ENCODE results near the gene MEIG1.

- TF ChIP-seq ZNF384 (IDR thresholded peaks at IDR 0.05) (no peak), CTBP1 (IDR thresholded peaks at IDR 0.05; ENCODE audit: borderline replicate concordance) (no peak), NFRKB (IDR thresholded peaks at IDR 0.05) (no peak), L3MBTL2 (conservative IDR thresholded peaks at IDR 0.05) (no peak), ARNT (IDR thresholded peaks at IDR 0.05) (no peak), FOXM1 (IDR thresholded peaks at IDR 0.05; ENCODE audit: borderline replicate concordance) (no peak), BHLHE40 (IDR thresholded peaks at IDR 0.05; ENCODE audit: borderline replicate concordance) (no peak), HDGF (IDR thresholded peaks at IDR 0.05; ENCODE audit: borderline replicate concordance) (no peak), FOXA1 (IDR thresholded peaks at IDR 0.05) (no peak)
Observed at GRCh38 chr10:14954934-14955333, 4.3 kb upstream of the MEIG1 start.

All from HEK293T (cell line).